ENCODE results near the gene C11orf68. TPM values are rescaled to one million over a fixed set of nuclear protein-coding genes. Genes with fewer than 3 reads are reported as not detected.

The C11orf68 gene
- total and polyA plus RNA-seq, 2 donors: 11.0 to 38.8 TPM

GRCh38 chr11:65934014-65934413, 15.2 kb upstream of the C11orf68 start:
- DNase-seq (ENCODE audit: low read depth in 6 of 9, low spot score in 9 of 9): no peak
- WGBS: 98% methylated on average over 4 of the region's 4 CpGs
- Histone ChIP-seq H3K9me3 (ENCODE audit: control insufficient read depth in 2 of 2, insufficient read depth in 1 of 2, low read length in 1 of 2) (no peaks in the 10 kb centered on the region), H3K4me1 (ENCODE audit: control insufficient read depth in 2 of 2, insufficient read depth in 2 of 2, low read length in 2 of 2) (peaks cover under 1 to 16% of the 10 kb centered on the region in 2 donors), H3K36me3 (ENCODE audit: control insufficient read depth in 2 of 2, insufficient read depth in 2 of 2, low read length in 1 of 2) (no peaks in the 10 kb centered on the region), H3K27me3 (ENCODE audit: control insufficient read depth in 2 of 2, insufficient read depth in 1 of 2, low read length in 1 of 2) (no peaks in the 10 kb centered on the region), H3K4me3 (ENCODE audit: low read length in 2 of 2) (no peak overlapping the region), H3K27ac (ENCODE audit: low read depth in 1 of 2, low read length in 1 of 2) (no peak overlapping the region)

GRCh38 chr11:65932558-65932919, 13.7 kb upstream of the C11orf68 start:
- H3K36me3 ChIP-seq (ENCODE audit: control insufficient read depth in 2 of 2, insufficient read depth in 2 of 2, low read length in 1 of 2): no peaks in the 10 kb centered on the region
- DNase-seq (ENCODE audit: low read depth in 6 of 9, low spot score in 9 of 9): no peak
- WGBS: 79% methylated on average over 9 of the region's 9 CpGs

GRCh38 chr11:65931773-65932557, 13.1 kb upstream of the C11orf68 start:
- 84% methylated on average over 13 of the region's 13 CpGs for WGBS
- H3K4me3 ChIP-seq (ENCODE audit: low read length in 2 of 2): no peak overlapping the region
- DNase-seq (ENCODE audit: low read depth in 6 of 9, low spot score in 9 of 9): peak in 1 of 9 donors; percentile 37

More at GRCh38 chr11:65932558-65932919, 13.7 kb upstream of the C11orf68 start:
- H3K9me3 ChIP-seq (ENCODE audit: control insufficient read depth in 2 of 2, insufficient read depth in 1 of 2, low read length in 1 of 2): no peaks in the 10 kb centered on the region
- no peak overlapping the region for H3K4me3 ChIP-seq (ENCODE audit: low read length in 2 of 2)
- no peaks in the 10 kb centered on the region for H3K27me3 ChIP-seq (ENCODE audit: control insufficient read depth in 2 of 2, insufficient read depth in 1 of 2, low read length in 1 of 2)
- H3K27ac ChIP-seq (ENCODE audit: low read depth in 1 of 2, low read length in 1 of 2): no peak overlapping the region
- peaks cover 12 to 30% of the 10 kb centered on the region in 2 donors for H3K4me1 ChIP-seq (ENCODE audit: control insufficient read depth in 2 of 2, insufficient read depth in 2 of 2, low read length in 2 of 2)

GRCh38 chr11:65928667-65929066, 9.8 kb upstream of the C11orf68 start:
- Histone ChIP-seq H3K9me3 (ENCODE audit: control insufficient read depth in 2 of 2, insufficient read depth in 1 of 2, low read length in 1 of 2) (no peaks in the 10 kb centered on the region), H3K4me1 (ENCODE audit: control insufficient read depth in 2 of 2, insufficient read depth in 2 of 2, low read length in 2 of 2) (peaks cover 14 to 37% of the 10 kb centered on the region in 2 donors), H3K27ac (ENCODE audit: low read depth in 1 of 2, low read length in 1 of 2) (peak overlapping the region; percentile 97 to 99), H3K4me3 (ENCODE audit: low read length in 2 of 2) (no peak overlapping the region), H3K27me3 (ENCODE audit: control insufficient read depth in 2 of 2, insufficient read depth in 1 of 2, low read length in 1 of 2) (no peaks in the 10 kb centered on the region), H3K36me3 (ENCODE audit: control insufficient read depth in 2 of 2, insufficient read depth in 2 of 2, low read length in 1 of 2) (peaks cover 3 to 4% of the 10 kb centered on the region in 2 donors)
- WGBS: 35% methylated on average over 6 of the region's 6 CpGs
- DNase-seq (ENCODE audit: low read depth in 6 of 9, low spot score in 9 of 9): peak in 1 of 9 donors; percentile 45

More at GRCh38 chr11:65931773-65932557, 13.1 kb upstream of the C11orf68 start:
- H3K4me1 ChIP-seq (ENCODE audit: control insufficient read depth in 2 of 2, insufficient read depth in 2 of 2, low read length in 2 of 2): peaks cover 14 to 36% of the 10 kb centered on the region in 2 donors
- H3K27ac ChIP-seq (ENCODE audit: low read depth in 1 of 2, low read length in 1 of 2): no peak overlapping the region
- H3K36me3 ChIP-seq (ENCODE audit: control insufficient read depth in 2 of 2, insufficient read depth in 2 of 2, low read length in 1 of 2): no peaks in the 10 kb centered on the region
- H3K27me3 ChIP-seq (ENCODE audit: control insufficient read depth in 2 of 2, insufficient read depth in 1 of 2, low read length in 1 of 2): no peaks in the 10 kb centered on the region
- no peaks in the 10 kb centered on the region for H3K9me3 ChIP-seq (ENCODE audit: control insufficient read depth in 2 of 2, insufficient read depth in 1 of 2, low read length in 1 of 2)

GRCh38 chr11:65927904-65928397, 9.1 kb upstream of the C11orf68 start:
- peaks cover 5 to 9% of the 10 kb centered on the region in 2 donors for H3K36me3 ChIP-seq (ENCODE audit: control insufficient read depth in 2 of 2, insufficient read depth in 2 of 2, low read length in 1 of 2)
- WGBS: 8% methylated on average over 9 of the region's 9 CpGs
- H3K27me3 ChIP-seq (ENCODE audit: control insufficient read depth in 2 of 2, insufficient read depth in 1 of 2, low read length in 1 of 2): no peaks in the 10 kb centered on the region
- H3K9me3 ChIP-seq (ENCODE audit: control insufficient read depth in 2 of 2, insufficient read depth in 1 of 2, low read length in 1 of 2): no peaks in the 10 kb centered on the region
- peak; percentile 65 to 96 (median 84) for DNase-seq (ENCODE audit: low read depth in 6 of 9, low spot score in 9 of 9)
- H3K27ac ChIP-seq (ENCODE audit: low read depth in 1 of 2, low read length in 1 of 2): peak overlapping the region; percentile 97 to 99
- peak overlapping the region; percentile 31 to 44 for H3K4me3 ChIP-seq (ENCODE audit: low read length in 2 of 2)
- peaks cover 14 to 37% of the 10 kb centered on the region in 2 donors for H3K4me1 ChIP-seq (ENCODE audit: control insufficient read depth in 2 of 2, insufficient read depth in 2 of 2, low read length in 2 of 2)

GRCh38 chr11:65925397-65925796, 6.5 kb upstream of the C11orf68 start:
- no peaks in the 10 kb centered on the region for H3K27me3 ChIP-seq (ENCODE audit: control insufficient read depth in 2 of 2, insufficient read depth in 1 of 2, low read length in 1 of 2)
- H3K4me3 ChIP-seq (ENCODE audit: low read length in 2 of 2): no peak overlapping the region
- WGBS: 97% methylated on average over 2 of the region's 2 CpGs
- peaks cover 19 to 31% of the 10 kb centered on the region in 2 donors for H3K36me3 ChIP-seq (ENCODE audit: control insufficient read depth in 2 of 2, insufficient read depth in 2 of 2, low read length in 1 of 2)
- DNase-seq (ENCODE audit: low read depth in 6 of 9, low spot score in 9 of 9): no peak
- no peak overlapping the region for H3K27ac ChIP-seq (ENCODE audit: low read depth in 1 of 2, low read length in 1 of 2)
- peaks cover 21 to 32% of the 10 kb centered on the region in 2 donors for H3K4me1 ChIP-seq (ENCODE audit: control insufficient read depth in 2 of 2, insufficient read depth in 2 of 2, low read length in 2 of 2)
- no peaks in the 10 kb centered on the region for H3K9me3 ChIP-seq (ENCODE audit: control insufficient read depth in 2 of 2, insufficient read depth in 1 of 2, low read length in 1 of 2)

- H3K27ac ChIP-seq (ENCODE audit: low read depth in 1 of 2, low read length in 1 of 2): no peak overlapping the region
- H3K4me1 ChIP-seq (ENCODE audit: control insufficient read depth in 2 of 2, insufficient read depth in 2 of 2, low read length in 2 of 2): peaks cover 20 to 30% of the 10 kb centered on the region in 2 donors
- WGBS: 94% methylated on average over 3 of the region's 3 CpGs
- H3K4me3 ChIP-seq (ENCODE audit: low read length in 2 of 2): no peak overlapping the region
- DNase-seq (ENCODE audit: low read depth in 6 of 9, low spot score in 9 of 9): no peak
- no peaks in the 10 kb centered on the region for H3K9me3 ChIP-seq (ENCODE audit: control insufficient read depth in 2 of 2, insufficient read depth in 1 of 2, low read length in 1 of 2)
- no peaks in the 10 kb centered on the region for H3K27me3 ChIP-seq (ENCODE audit: control insufficient read depth in 2 of 2, insufficient read depth in 1 of 2, low read length in 1 of 2)
- H3K36me3 ChIP-seq (ENCODE audit: control insufficient read depth in 2 of 2, insufficient read depth in 2 of 2, low read length in 1 of 2): peaks cover 20 to 33% of the 10 kb centered on the region in 2 donors
Measured at GRCh38 chr11:65922565-65922964, 3.7 kb upstream of the C11orf68 start.

- H3K27ac ChIP-seq (ENCODE audit: low read depth in 1 of 2, low read length in 1 of 2): no peak overlapping the region
- WGBS: over 99% methylated on average over 10 of the region's 10 CpGs
- no peaks in the 10 kb centered on the region for H3K9me3 ChIP-seq (ENCODE audit: control insufficient read depth in 2 of 2, insufficient read depth in 1 of 2, low read length in 1 of 2)
- peaks cover 22 to 38% of the 10 kb centered on the region in 2 donors for H3K36me3 ChIP-seq (ENCODE audit: control insufficient read depth in 2 of 2, insufficient read depth in 2 of 2, low read length in 1 of 2)
- DNase-seq (ENCODE audit: low read depth in 6 of 9, low spot score in 9 of 9): no peak
- H3K4me3 ChIP-seq (ENCODE audit: low read length in 2 of 2): no peak overlapping the region
- H3K4me1 ChIP-seq (ENCODE audit: control insufficient read depth in 2 of 2, insufficient read depth in 2 of 2, low read length in 2 of 2): peaks cover 23 to 30% of the 10 kb centered on the region in 2 donors
- H3K27me3 ChIP-seq (ENCODE audit: control insufficient read depth in 2 of 2, insufficient read depth in 1 of 2, low read length in 1 of 2): no peaks in the 10 kb centered on the region
Measured at GRCh38 chr11:65921876-65922275, 3.0 kb upstream of the C11orf68 start.

GRCh38 chr11:65921033-65921555, 2.2 kb upstream of the C11orf68 start:
- Histone ChIP-seq H3K27me3 (ENCODE audit: control insufficient read depth in 2 of 2, insufficient read depth in 1 of 2, low read length in 1 of 2) (no peaks in the 10 kb centered on the region), H3K4me1 (ENCODE audit: control insufficient read depth in 2 of 2, insufficient read depth in 2 of 2, low read length in 2 of 2) (peaks cover 25 to 36% of the 10 kb centered on the region in 2 donors), H3K9me3 (ENCODE audit: control insufficient read depth in 2 of 2, insufficient read depth in 1 of 2, low read length in 1 of 2) (no peaks in the 10 kb centered on the region), H3K4me3 (ENCODE audit: low read length in 2 of 2) (no peak overlapping the region), H3K27ac (ENCODE audit: low read depth in 1 of 2, low read length in 1 of 2) (no peak overlapping the region), H3K36me3 (ENCODE audit: control insufficient read depth in 2 of 2, insufficient read depth in 2 of 2, low read length in 1 of 2) (peaks cover 22 to 40% of the 10 kb centered on the region in 2 donors)
- DNase-seq (ENCODE audit: low read depth in 6 of 9, low spot score in 9 of 9): no peak
- WGBS: 96% methylated on average over 12 of the region's 12 CpGs
